Midbrain (tissue), 1 donor: ENCODE measurements around the gene CRELD2.
"Not testable (repeated sequence)": the region's sequence is repeated elsewhere in the genome, so short reads cannot be mapped to it uniquely, and the experiment has no call there.

Source experiments
- DNase-seq: peaks from one replicate; lab custom pipeline; 2025; lab: John Stamatoyannopoulos, UW

Gene CRELD2

GRCh38 chr22:49930596-49931412, 12.4 kb downstream of the CRELD2 start:
- peak; percentile 77 for DNase-seq

GRCh38 chr22:49933236-49934159, 15.1 kb downstream of the CRELD2 start:
- peak; percentile 50 for DNase-seq

GRCh38 chr22:49934160-49934890, 15.9 kb downstream of the CRELD2 start:
- peak; percentile 33 for DNase-seq

GRCh38 chr22:49934891-49935557, 16.6 kb downstream of the CRELD2 start:
- DNase-seq, result peak; percentile 34

- no peak for DNase-seq
These were observed 17.1 kb downstream of the CRELD2 start for GRCh38 chr22:49935561-49935960.

GRCh38 chr22:49936018-49936972, 17.9 kb downstream of the CRELD2 start:
- peak; percentile 58 for DNase-seq

- DNase-seq, result peak; percentile 85
These were observed 18.7 kb downstream of the CRELD2 start for GRCh38 chr22:49936973-49937757.

- DNase-seq, result peak; percentile 70
These were observed 19.5 kb downstream of the CRELD2 start for GRCh38 chr22:49937758-49938564.

GRCh38 chr22:49938565-49939136, 20.2 kb downstream of the CRELD2 start:
- no peak for DNase-seq

- DNase-seq, result no peak
These were observed 23.3 kb downstream of the CRELD2 start for GRCh38 chr22:49941507-49942316.

- DNase-seq, result no peak
These were observed 24.4 kb downstream of the CRELD2 start for GRCh38 chr22:49942565-49943404.

- DNase-seq, result no peak
These were observed 25.0 kb downstream of the CRELD2 start for GRCh38 chr22:49943405-49943765.

- DNase-seq, result no peak
These were observed 25.5 kb downstream of the CRELD2 start for GRCh38 chr22:49943771-49944398.

- DNase-seq, result no peak
These were observed 26.0 kb downstream of the CRELD2 start for GRCh38 chr22:49944399-49944891.

GRCh38 chr22:49945042-49945794, 26.8 kb downstream of the CRELD2 start:
- not testable (repeated sequence) for DNase-seq
